MM.1S (cell line): Measurements from ENCODE around the gene GIPC1.

Experiments
- DNase-seq: peaks from one replicate; pipeline ENCODE4 v3.0.0-alpha.2; 2015
- H2AFZ ChIP-seq: fragments of 300-600 bp; sonication (generic); 2 replicates; pipeline ENCODE4 v1.6.0; 2016; ENCODE audit warnings: antibody characterized with exemption, low read length
- H3F3A ChIP-seq: fragments of 300-600 bp; sonication (generic); 2 replicates; pipeline ENCODE4 v1.6.1; 2016; ENCODE audit warnings: mild to moderate bottlenecking, antibody characterized with exemption, low read length, moderate library complexity, mixed read lengths; ENCODE audit not compliant: insufficient read depth
- H3K27ac ChIP-seq: fragments of 300-600 bp; sonication (generic); 2 replicates; pipeline ENCODE4 v1.5.1; 2016; ENCODE audit warnings: mild to moderate bottlenecking, low read length
- H3K27me3 ChIP-seq: fragments of 300-600 bp; sonication (generic); replicated peaks from 2 replicates; pipeline ENCODE4 v1.6.0; 2016; ENCODE audit warnings: low read length; ENCODE audit not compliant: insufficient read depth
- H3K36me3 ChIP-seq: fragments of 300-600 bp; sonication (generic); replicated peaks from 2 replicates; pipeline ENCODE4 v1.6.1; 2016; ENCODE audit warnings: mild to moderate bottlenecking, low read length, mixed read lengths; ENCODE audit not compliant: insufficient read depth
- H3K4me1 ChIP-seq: fragments of 300-600 bp; sonication (generic); 2 replicates; pipeline ENCODE4 v1.6.1; 2016; ENCODE audit warnings: low read length, mixed read lengths
- H3K4me2 ChIP-seq: fragments of 300-600 bp; sonication (generic); 2 replicates; pipeline ENCODE4 v1.6.0; 2016; ENCODE audit warnings: low read depth, low read length
- H3K4me3 ChIP-seq: fragments of 300-600 bp; sonication (generic); 2 replicates; pipeline ENCODE4 v1.5.1; 2016; ENCODE audit warnings: low read length, mixed read lengths
- H3K79me2 ChIP-seq: fragments of 300-600 bp; sonication (generic); 2 replicates; pipeline ENCODE4 v1.6.1; 2016; ENCODE audit warnings: mixed run types, low read length, mixed read lengths
- H3K9ac ChIP-seq: fragments of 300-600 bp; sonication (generic); 2 replicates; pipeline ENCODE4 v1.6.1; 2016; ENCODE audit warnings: low read length, mixed read lengths
- H3K9me2 ChIP-seq: fragments of 300-600 bp; sonication (generic); replicated peaks from 2 replicates; pipeline ENCODE4 v1.6.1; 2016; ENCODE audit warnings: mild to moderate bottlenecking, low read length, mixed read lengths; ENCODE audit not compliant: insufficient read depth
- H3K9me3 ChIP-seq: fragments of 300-600 bp; sonication (generic); replicated peaks from 2 replicates; pipeline ENCODE4 v1.6.1; 2016; ENCODE audit warnings: mild to moderate bottlenecking, low read length, mixed read lengths; ENCODE audit not compliant: insufficient read depth
- H4K20me1 ChIP-seq: fragments of 300-600 bp; sonication (generic); 2 replicates; pipeline ENCODE4 v1.6.1; 2016; ENCODE audit warnings: mild to moderate bottlenecking, low read length, moderate library complexity, mixed read lengths; ENCODE audit not compliant: insufficient read depth
- EZH2 ChIP-seq: fragments of 300-600 bp; sonication (generic); optimal IDR thresholded peaks from 2 replicates; pipeline ENCODE3; 2017; ENCODE audit warnings: low read depth, mild to moderate bottlenecking, antibody characterized with exemption, low read length, mixed read lengths
- EZH2phosphoT487 ChIP-seq: fragments of 300-600 bp; sonication (generic); IDR thresholded peaks from 2 replicates; pipeline ENCODE4 v1.6.1; 2018; ENCODE audit warnings: antibody characterized with exemption, low read length
- TF ChIP-seq, protein P1 (sequence below): fragments of 300-600 bp; sonication (generic); IDR thresholded peaks from 2 replicates; pipeline ENCODE4 v1.5.1; 2016; ENCODE audit warnings: antibody characterized with exemption, low read length, mixed read lengths

The GIPC1 gene

DNA sequence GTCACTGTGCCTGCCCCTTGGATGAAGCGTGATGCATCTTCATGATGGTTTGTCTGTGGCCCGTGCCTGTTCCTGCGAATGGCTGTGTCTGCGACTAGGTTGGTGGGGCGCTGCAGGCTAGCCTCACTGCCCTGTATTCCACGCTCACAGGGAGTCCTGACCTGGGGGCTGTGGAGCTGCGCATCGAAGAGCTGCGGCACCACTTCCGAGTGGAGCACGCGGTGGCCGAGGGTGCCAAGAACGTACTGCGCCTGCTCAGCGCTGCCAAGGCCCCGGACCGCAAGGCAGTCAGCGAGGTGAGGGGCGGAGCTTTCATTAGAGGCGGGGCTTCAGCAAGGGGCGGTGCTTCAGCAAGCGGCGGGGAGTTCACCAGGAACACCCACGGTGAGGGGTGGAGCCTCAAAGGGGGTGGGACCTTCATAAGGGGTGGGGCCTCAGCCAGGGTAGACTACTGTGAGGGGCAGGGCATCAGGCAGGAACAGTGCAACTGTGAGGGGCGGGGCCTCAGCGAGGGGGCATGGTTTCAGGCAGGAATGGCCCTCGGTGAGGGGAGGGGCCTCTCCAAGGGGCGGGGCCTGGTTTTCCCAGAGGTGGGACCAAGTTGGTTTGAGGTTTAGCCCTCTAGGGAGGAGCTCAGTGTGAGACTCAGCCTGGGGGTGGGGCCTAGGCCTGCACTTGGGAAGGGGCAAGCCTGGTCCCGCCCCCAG is 45.6 kb downstream of the GIPC1 start:
- Histone ChIP-seq H3K9ac (no peak overlapping the region), H2AFZ (no peak overlapping the region), H3K36me3 (no peaks in the 10 kb centered on the region; the same call in 1 of the 2 replicates), H3K9me3 (no peaks in the 10 kb centered on the region), H3K27ac (no peak overlapping the region), H3K9me2 (no peaks in the 10 kb centered on the region), H3K4me3 (no peak overlapping the region), H3K4me2 (no peak overlapping the region), H4K20me1 (no peaks in the 10 kb centered on the region), H3K27me3 (no peaks in the 10 kb centered on the region), H3K79me2 (no peaks in the 10 kb centered on the region), H3K4me1 (no peaks in the 10 kb centered on the region), H3F3A (no peaks in the 10 kb centered on the region)
- peak; percentile 31 for DNase-seq
- TF ChIP-seq, protein P1, sequence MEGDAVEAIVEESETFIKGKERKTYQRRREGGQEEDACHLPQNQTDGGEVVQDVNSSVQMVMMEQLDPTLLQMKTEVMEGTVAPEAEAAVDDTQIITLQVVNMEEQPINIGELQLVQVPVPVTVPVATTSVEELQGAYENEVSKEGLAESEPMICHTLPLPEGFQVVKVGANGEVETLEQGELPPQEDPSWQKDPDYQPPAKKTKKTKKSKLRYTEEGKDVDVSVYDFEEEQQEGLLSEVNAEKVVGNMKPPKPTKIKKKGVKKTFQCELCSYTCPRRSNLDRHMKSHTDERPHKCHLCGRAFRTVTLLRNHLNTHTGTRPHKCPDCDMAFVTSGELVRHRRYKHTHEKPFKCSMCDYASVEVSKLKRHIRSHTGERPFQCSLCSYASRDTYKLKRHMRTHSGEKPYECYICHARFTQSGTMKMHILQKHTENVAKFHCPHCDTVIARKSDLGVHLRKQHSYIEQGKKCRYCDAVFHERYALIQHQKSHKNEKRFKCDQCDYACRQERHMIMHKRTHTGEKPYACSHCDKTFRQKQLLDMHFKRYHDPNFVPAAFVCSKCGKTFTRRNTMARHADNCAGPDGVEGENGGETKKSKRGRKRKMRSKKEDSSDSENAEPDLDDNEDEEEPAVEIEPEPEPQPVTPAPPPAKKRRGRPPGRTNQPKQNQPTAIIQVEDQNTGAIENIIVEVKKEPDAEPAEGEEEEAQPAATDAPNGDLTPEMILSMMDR = no peak
- TF ChIP-seq EZH2 = no peak
- no peak for TF ChIP-seq EZH2phosphoT487

DNA sequence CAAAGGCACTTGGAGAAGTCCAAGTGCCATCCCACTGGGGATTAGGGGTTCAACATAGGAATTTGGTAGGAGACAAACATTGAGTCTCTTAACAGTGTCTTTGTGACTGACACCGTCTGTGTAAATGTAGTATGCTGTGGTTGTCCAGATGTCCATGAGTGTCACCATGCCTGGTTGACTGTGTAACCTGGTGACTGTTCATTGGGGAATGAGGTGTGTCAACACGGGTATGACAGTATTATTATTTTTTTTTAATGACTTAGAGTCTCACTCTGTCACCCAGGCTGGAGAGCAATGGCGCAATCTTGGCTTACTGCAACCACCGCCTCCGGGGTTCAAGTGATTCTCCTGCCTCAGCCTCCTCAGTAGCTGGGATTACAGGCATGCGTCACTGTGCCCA is 46.6 kb downstream of the GIPC1 start:
- Histone ChIP-seq H3K9ac (no peak overlapping the region), H3F3A (no peaks in the 10 kb centered on the region), H3K79me2 (no peaks in the 10 kb centered on the region), H3K27ac (no peak overlapping the region), H3K4me3 (no peak overlapping the region), H3K9me3 (no peaks in the 10 kb centered on the region), H3K4me2 (no peak overlapping the region), H4K20me1 (no peaks in the 10 kb centered on the region), H2AFZ (no peak overlapping the region), H3K27me3 (no peaks in the 10 kb centered on the region), H3K36me3 (no peaks in the 10 kb centered on the region; the same call in 1 of the 2 replicates), H3K4me1 (no peaks in the 10 kb centered on the region), H3K9me2 (no peaks in the 10 kb centered on the region)
- no peak for DNase-seq
- TF ChIP-seq EZH2 = no peak
- no peak for TF ChIP-seq EZH2phosphoT487
- TF ChIP-seq, protein P1 = no peak

DNA sequence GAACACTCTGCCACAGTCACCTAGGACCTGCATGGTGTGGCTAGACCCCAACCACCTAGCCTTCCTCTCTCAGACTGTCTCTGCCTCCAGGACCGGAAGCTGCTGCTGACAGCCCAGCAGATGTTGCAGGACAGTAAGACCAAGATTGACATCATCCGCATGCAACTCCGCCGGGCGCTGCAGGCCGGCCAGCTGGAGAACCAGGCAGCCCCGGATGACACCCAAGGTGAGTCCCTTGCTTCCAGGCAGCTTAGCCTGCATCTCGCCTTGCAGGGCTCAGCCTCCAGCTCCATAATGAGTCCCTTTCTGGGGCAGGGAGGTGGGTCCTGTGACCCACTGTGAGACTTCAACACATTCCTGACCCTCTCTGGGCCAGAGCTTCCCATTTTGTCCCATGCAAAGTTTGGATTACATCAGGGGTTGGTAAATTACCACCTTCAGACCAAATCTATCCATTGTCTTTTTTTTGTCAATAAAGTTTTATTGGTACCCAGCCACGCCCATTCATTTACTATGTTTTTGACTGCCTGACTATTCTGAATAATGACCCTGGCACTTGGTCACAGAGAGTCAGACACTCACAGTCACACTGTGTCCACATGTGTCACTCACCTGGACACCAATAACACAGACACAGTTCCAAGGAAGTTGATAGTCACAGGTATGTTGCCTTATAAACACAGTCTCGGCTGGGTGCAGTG is 49.4 kb downstream of the GIPC1 start:
- Histone ChIP-seq H3K4me3 (no peak overlapping the region), H4K20me1 (no peaks in the 10 kb centered on the region), H2AFZ (no peak overlapping the region), H3K36me3 (no peaks in the 10 kb centered on the region; the same call in 1 of the 2 replicates), H3K9me3 (no peaks in the 10 kb centered on the region), H3K4me2 (no peak overlapping the region), H3F3A (no peaks in the 10 kb centered on the region), H3K27ac (no peak overlapping the region), H3K9me2 (no peaks in the 10 kb centered on the region), H3K27me3 (no peaks in the 10 kb centered on the region), H3K9ac (no peak overlapping the region), H3K79me2 (no peaks in the 10 kb centered on the region), H3K4me1 (no peaks in the 10 kb centered on the region)
- no peak for DNase-seq
- TF ChIP-seq, protein P1 = no peak
- no peak for TF ChIP-seq EZH2phosphoT487
- TF ChIP-seq EZH2 = no peak
